H1 (cell line): ENCODE data around the gene TADA1. TPM values are rescaled to one million over a fixed set of nuclear protein-coding genes. Genes with fewer than 3 reads are reported as not detected.

Experiments
- HDAC6 ChIP-seq: IDR thresholded peaks from one replicate; pipeline ENCODE4 v1.7.1; 2012; ENCODE audit warnings: low read depth, mild to moderate bottlenecking, inconsistent platforms, low read length, moderate library complexity
- RNF2 ChIP-seq: fragments of 200-900, 300-1000 bp; sonication (generic); IDR thresholded peaks from 2 replicates; pipeline ENCODE4 v1.7.1; 2016; ENCODE audit warnings: borderline replicate concordance, low read depth, mild to moderate bottlenecking, antibody characterized with exemption, low read length; ENCODE audit not compliant: poor library complexity, severe bottlenecking; ENCODE audit errors: missing control alignments
- SRF ChIP-seq: IDR thresholded peaks from 2 replicates; pipeline ENCODE4 v1.6.1; 2011; ENCODE audit warnings: mild to moderate bottlenecking, low read depth, low read length, moderate library complexity
- polyA plus RNA-seq, 7 experiments: library from polyadenylated mRNA; depleted of rRNA in 3 of 7; stranded (reverse) in 5 of 7; unstranded in 2 of 7; fragments of >200 nt in 5 of 7; fragments of 200-250 nt in 2 of 7; gene quantifications; 1 replicate in 5 of 7; 2 replicates in 1 of 7; 4 replicates in 1 of 7; pipeline versions ENCODE4 v1.2.1 to v1.2.3, GENCODE V29; 2011 to 2013; ENCODE audit warnings: missing spikeins in 2 of 7, mixed read lengths in 2 of 7
- total RNA-seq: library from RNA; stranded (reverse); fragmentation: NEBNext Ultra II Directional; extraction: Animal tissue kit (Norgen Biotek cat#: 25700); gene quantifications from 2 replicates; pipeline ENCODE4 v1.2.1, GENCODE V29; 2021

The TADA1 gene
- total and polyA plus RNA-seq, 2 of the 8 experiments (the other 6 are each of a cell fraction or from before 2014, with no cell fraction given) = 21.1 to 23.6 TPM

DNA sequence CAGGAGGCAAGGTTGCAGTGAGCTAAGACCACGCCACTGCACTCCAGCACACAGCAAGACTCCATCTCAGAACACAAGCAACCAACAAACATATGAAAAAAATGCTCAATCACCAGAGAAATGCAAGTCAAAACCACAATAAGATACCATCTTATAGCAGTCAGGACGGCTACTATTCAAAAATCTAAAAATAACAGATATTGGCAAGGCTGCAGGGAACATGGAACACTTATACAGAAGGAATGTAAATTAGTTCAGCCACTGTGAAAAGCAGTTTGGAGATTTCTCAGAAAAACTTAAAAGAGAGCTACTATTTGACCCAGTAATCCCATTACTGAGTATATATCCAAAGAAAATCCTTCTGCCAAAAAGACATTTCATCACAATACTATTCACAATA, 64.4 kb downstream of the TADA1 start (continued):
- TF ChIP-seq HDAC6 (no peak), SRF (no peak), RNF2 (no peak)
